GM23338 (cell line): Measurements from ENCODE around the gene LRIT1. TPM values are rescaled to one million over a fixed set of nuclear protein-coding genes. Genes with fewer than 3 reads are reported as not detected.

Source experiments
- ATAC-seq: fragments of 200-7000 bp; cut with Tn5 transposase; 3 replicates; pipeline ENCODE4 v1.9.1; 2020
- DNase-seq: peaks from one replicate; pipeline ENCODE4 v3.0.0-alpha.2; 2015; ENCODE audit warnings: low spot score
- H2AFZ ChIP-seq: fragments of 200-600 bp; sonication (generic); 2 replicates; pipeline ENCODE4 v1.8.0; 2016; ENCODE audit warnings: antibody characterized with exemption, mild to moderate bottlenecking, moderate library complexity
- H3F3A ChIP-seq: fragments of 200-600 bp; sonication (generic); replicated peaks from 2 replicates; pipeline ENCODE4 v1.8.0; 2017; ENCODE audit warnings: antibody characterized with exemption, mixed run types, low read depth
- H3K27ac ChIP-seq: fragments of 200-600 bp; sonication (generic); 2 replicates; pipeline ENCODE4 v1.6.1; 2016; ENCODE audit warnings: low read depth
- H3K27me3 ChIP-seq: fragments of 200-600 bp; sonication (generic); 2 replicates; pipeline ENCODE4 v1.8.0; 2016; ENCODE audit warnings: mild to moderate bottlenecking, mixed run types, moderate library complexity; ENCODE audit not compliant: insufficient read depth
- H3K36me3 ChIP-seq: fragments of 200-600 bp; sonication (generic); 2 replicates; pipeline ENCODE4 v1.8.0; 2016; ENCODE audit warnings: mild to moderate bottlenecking; ENCODE audit not compliant: insufficient read depth
- H3K4me1 ChIP-seq: fragments of 200-600 bp; sonication (generic); 2 replicates; pipeline ENCODE4 v1.8.0; 2016; ENCODE audit warnings: mild to moderate bottlenecking, moderate library complexity; ENCODE audit not compliant: insufficient read depth
- H3K4me2 ChIP-seq: fragments of 200-600 bp; sonication (generic); 2 replicates; pipeline ENCODE4 v1.7.1; 2017; ENCODE audit warnings: mixed run types
- H3K4me3 ChIP-seq: fragments of 200-600 bp; sonication (generic); 2 replicates; pipeline ENCODE4 v1.6.1; 2016; ENCODE audit warnings: mixed run types
- H3K79me2 ChIP-seq: fragments of 200-600 bp; sonication (generic); replicated peaks from 2 replicates; pipeline ENCODE4 v1.8.0; 2017; ENCODE audit warnings: mild to moderate bottlenecking; ENCODE audit not compliant: insufficient read depth
- H3K9me2 ChIP-seq: fragments of 200-600 bp; sonication (generic); 2 replicates; pipeline ENCODE4 v1.8.0; 2017; ENCODE audit not compliant: insufficient read depth
- H4K20me1 ChIP-seq: fragments of 200-600 bp; sonication (generic); replicated peaks from 2 replicates; pipeline ENCODE4 v1.8.0; 2017; ENCODE audit warnings: mild to moderate bottlenecking; ENCODE audit not compliant: insufficient read depth
- H3K27ac Mint-ChIP-seq: 2 replicates; pipeline ENCODE4 v1.8.0; 2020; ENCODE audit warnings: inconsistent platforms, mild to moderate bottlenecking, moderate library complexity, mixed read lengths
- H3K27me3 Mint-ChIP-seq: 3 replicates; pipeline ENCODE4 v1.8.0; 2022; ENCODE audit warnings: low read depth, mild to moderate bottlenecking, moderate library complexity, mixed read lengths, inconsistent platforms; ENCODE audit not compliant: insufficient read depth, poor library complexity
- H3K36me3 Mint-ChIP-seq: 3 replicates; pipeline ENCODE4 v1.8.0; 2021; ENCODE audit warnings: low read depth, mild to moderate bottlenecking, inconsistent platforms, moderate library complexity, mixed read lengths
- H3K4me1 Mint-ChIP-seq: 3 replicates; pipeline ENCODE4 v1.8.0; 2020; ENCODE audit warnings: mild to moderate bottlenecking, inconsistent platforms, mixed read lengths
- H3K4me3 Mint-ChIP-seq: 3 replicates; pipeline ENCODE4 v1.8.0; 2021; ENCODE audit warnings: moderate library complexity, mild to moderate bottlenecking, inconsistent platforms, mixed read lengths
- H3K9me3 Mint-ChIP-seq: 3 replicates; pipeline ENCODE4 v1.8.0; 2020; ENCODE audit warnings: moderate library complexity, mild to moderate bottlenecking, inconsistent platforms, mixed read lengths
- CREB1 ChIP-seq: fragments of 250-450 bp; sonication (Bioruptor Pico); IDR thresholded peaks from 2 replicates; pipeline ENCODE4 v1.5.0; 2020; ENCODE audit warnings: low read depth, mild to moderate bottlenecking, moderate library complexity
- ETS1 ChIP-seq: IDR thresholded peaks from 2 replicates; pipeline ENCODE4 v1.6.1; 2016; ENCODE audit warnings: antibody characterized with exemption
- EZH2 ChIP-seq: fragments of 200-600 bp; sonication (generic); IDR thresholded peaks from one replicate; pipeline ENCODE4 v1.8.0; 2017; ENCODE audit warnings: antibody characterized with exemption, mild to moderate bottlenecking, low read depth; ENCODE audit not compliant: unreplicated experiment
- EZH2phosphoT487 ChIP-seq: fragments of 200-600 bp; sonication (generic); IDR thresholded peaks from one replicate; pipeline ENCODE4 v1.8.1; 2018; ENCODE audit warnings: antibody characterized with exemption; ENCODE audit not compliant: unreplicated experiment
- JUNB ChIP-seq: IDR thresholded peaks from one replicate; pipeline ENCODE4 v1.6.1; 2016; ENCODE audit warnings: antibody characterized with exemption; ENCODE audit not compliant: unreplicated experiment
- NANOG ChIP-seq: IDR thresholded peaks from 2 replicates; pipeline ENCODE4 v1.6.1; 2016; ENCODE audit warnings: antibody characterized with exemption, borderline replicate concordance
- POLR2AphosphoS5 ChIP-seq: IDR thresholded peaks from 2 replicates; pipeline ENCODE4 v1.6.1; 2016; ENCODE audit warnings: antibody characterized with exemption, low read depth
- REST ChIP-seq: IDR thresholded peaks from one replicate; pipeline ENCODE4 v1.6.1; 2018; ENCODE audit warnings: antibody characterized with exemption; ENCODE audit not compliant: unreplicated experiment
- STAT1 ChIP-seq: IDR thresholded peaks from one replicate; pipeline ENCODE4 v1.6.1; 2016; ENCODE audit warnings: antibody characterized with exemption; ENCODE audit not compliant: unreplicated experiment
- ZNF114 ChIP-seq: fragments of 250-450 bp; sonication (Bioruptor Pico); IDR thresholded peaks from 2 replicates; pipeline ENCODE4 v1.5.0; 2020; ENCODE audit warnings: mild to moderate bottlenecking, moderate library complexity
- ZNF331 ChIP-seq: fragments of 250-450 bp; sonication (Bioruptor Pico); IDR thresholded peaks from 2 replicates; pipeline ENCODE4 v1.5.0; 2020; ENCODE audit warnings: low read depth, mild to moderate bottlenecking, moderate library complexity
- ZNF462 ChIP-seq: fragments of 250-450 bp; sonication (Bioruptor Pico); IDR thresholded peaks from 2 replicates; pipeline ENCODE4 v1.5.0; 2020; ENCODE audit warnings: mild to moderate bottlenecking, moderate library complexity
- polyA plus RNA-seq: library from polyadenylated mRNA; unstranded; fragments of >200 nt; fragmentation: Nextera tagmentation; extraction: Ambion mirVana; gene quantifications from 2 replicates; pipeline ENCODE4 v1.2.1, GENCODE V29; 2016
- total RNA-seq: library from RNA; depleted of rRNA; stranded (reverse); fragments of >200 nt; shearing (Covaris generic); gene quantifications from 2 replicates; pipeline ENCODE4 v1.2.3, GENCODE V29; 2014
- TF ChIP-seq, protein P1 (sequence below), 2 experiments: fragments of 200-600 bp in 1 of 2; sonication (generic) in 1 of 2; conservative IDR thresholded peaks; 2 replicates each; pipeline versions ENCODE4 v1.5.1 to v1.6.1; 2016 to 2017; ENCODE audit warnings: antibody characterized with exemption in 2 of 2, low read depth in 2 of 2, mild to moderate bottlenecking in 2 of 2, moderate library complexity in 1 of 2

Gene LRIT1
- total and polyA plus RNA-seq, 2 experiments from 2014 or later = 0.07 TPM; not detected in 1

DNA sequence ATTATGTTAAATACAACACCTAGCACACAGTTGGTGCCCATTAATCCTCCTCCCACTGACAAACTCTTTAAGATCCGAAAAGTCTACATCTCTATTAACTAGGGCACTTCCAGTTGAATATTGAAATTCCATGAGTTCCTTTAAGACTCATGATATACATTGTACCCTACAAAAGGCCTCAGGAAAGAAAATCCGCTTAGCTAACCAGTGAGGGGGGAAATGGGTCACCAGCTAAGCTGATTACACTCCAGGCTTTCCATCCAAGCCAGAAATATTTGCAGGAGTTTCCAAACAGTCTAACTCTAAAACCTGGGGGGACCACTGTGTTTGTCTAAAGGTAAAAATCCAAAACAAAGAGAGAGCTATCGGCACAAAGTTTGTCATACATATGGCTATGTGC lies 14.7 kb downstream of the LRIT1 start:
- Mint-ChIP-seq H3K9me3 (no peaks in the 10 kb centered on the region), H3K4me3 (no peak overlapping the region), H3K36me3 (no peaks in the 10 kb centered on the region), H3K27me3 (peaks cover 2% of the 10 kb centered on the region), H3K27ac (no peak overlapping the region), H3K4me1 (no peaks in the 10 kb centered on the region)
- Histone ChIP-seq H3K4me3 (no peak overlapping the region), H3F3A (no peaks in the 10 kb centered on the region), H3K79me2 (no peaks in the 10 kb centered on the region), H3K27ac (no peak overlapping the region), H3K36me3 (no peaks in the 10 kb centered on the region), H4K20me1 (no peaks in the 10 kb centered on the region), H3K4me1 (no peaks in the 10 kb centered on the region), H3K4me2 (no peak overlapping the region), H3K9me2 (peaks cover 7% of the 10 kb centered on the region; the same call in 1 of the 2 replicates), H3K27me3 (no peaks in the 10 kb centered on the region), H2AFZ (no peak overlapping the region)
- no peak for DNase-seq
- TF ChIP-seq ZNF331 (CRISPR knock-in tag) (no peak), EZH2phosphoT487 (no peak), NANOG (no peak), REST (no peak), CREB1 (CRISPR knock-in tag) (no peak), EZH2 (no peak), ETS1 (no peak), JUNB (no peak), ZNF114 (CRISPR knock-in tag) (no peak), STAT1 (no peak), POLR2AphosphoS5 (no peak), ZNF462 (no peak)
- TF ChIP-seq, protein P1, sequence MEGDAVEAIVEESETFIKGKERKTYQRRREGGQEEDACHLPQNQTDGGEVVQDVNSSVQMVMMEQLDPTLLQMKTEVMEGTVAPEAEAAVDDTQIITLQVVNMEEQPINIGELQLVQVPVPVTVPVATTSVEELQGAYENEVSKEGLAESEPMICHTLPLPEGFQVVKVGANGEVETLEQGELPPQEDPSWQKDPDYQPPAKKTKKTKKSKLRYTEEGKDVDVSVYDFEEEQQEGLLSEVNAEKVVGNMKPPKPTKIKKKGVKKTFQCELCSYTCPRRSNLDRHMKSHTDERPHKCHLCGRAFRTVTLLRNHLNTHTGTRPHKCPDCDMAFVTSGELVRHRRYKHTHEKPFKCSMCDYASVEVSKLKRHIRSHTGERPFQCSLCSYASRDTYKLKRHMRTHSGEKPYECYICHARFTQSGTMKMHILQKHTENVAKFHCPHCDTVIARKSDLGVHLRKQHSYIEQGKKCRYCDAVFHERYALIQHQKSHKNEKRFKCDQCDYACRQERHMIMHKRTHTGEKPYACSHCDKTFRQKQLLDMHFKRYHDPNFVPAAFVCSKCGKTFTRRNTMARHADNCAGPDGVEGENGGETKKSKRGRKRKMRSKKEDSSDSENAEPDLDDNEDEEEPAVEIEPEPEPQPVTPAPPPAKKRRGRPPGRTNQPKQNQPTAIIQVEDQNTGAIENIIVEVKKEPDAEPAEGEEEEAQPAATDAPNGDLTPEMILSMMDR (conservative IDR thresholded peaks at IDR 0.05; ENCODE audit: low read depth in 2 of 2) = no peak
- ATAC-seq = no peak
